HCT116 (cell line): ENCODE measurements around the gene USP28.

Experiments
- CEBPB ChIP-seq: IDR thresholded peaks from 2 replicates; pipeline ENCODE4 v1.6.1; 2012; ENCODE audit warnings: low read depth
- CTCF ChIP-seq, 3 experiments: fragments of 200-600 bp in 1 of 3; sonication (generic) in 1 of 3; IDR thresholded peaks in 2 of 3; conservative IDR thresholded peaks in 1 of 3; 2 replicates each; pipeline ENCODE4 v1.5.1; 2012 to 2017; ENCODE audit warnings: low read depth in 2 of 3, low read length in 2 of 3, antibody characterized with exemption in 1 of 3, borderline replicate concordance in 1 of 3, control low read depth in 1 of 3, mild to moderate bottlenecking in 1 of 3, mixed read lengths in 1 of 3, mixed run types in 1 of 3, moderate library complexity in 1 of 3; ENCODE audit not compliant: insufficient read depth in 1 of 3
- EGR1 ChIP-seq: IDR thresholded peaks from 2 replicates; pipeline ENCODE4 v1.6.1; 2012; ENCODE audit warnings: low read depth
- EZH2 ChIP-seq: fragments of 200-600 bp; sonication (generic); IDR thresholded peaks from 2 replicates; pipeline ENCODE4 v1.6.1; 2017; ENCODE audit warnings: antibody characterized with exemption, mixed run types
- EZH2phosphoT487 ChIP-seq: fragments of 200-600 bp; IDR thresholded peaks from 2 replicates; pipeline ENCODE4 v1.6.1; 2018; ENCODE audit warnings: antibody characterized with exemption, borderline replicate concordance
- FOSL1 ChIP-seq: IDR thresholded peaks from 2 replicates; pipeline ENCODE4 v1.6.1; 2012; ENCODE audit warnings: low read depth
- JUND ChIP-seq: IDR thresholded peaks from 2 replicates; pipeline ENCODE4 v1.6.1; 2012
- MAX ChIP-seq: IDR thresholded peaks from 2 replicates; pipeline ENCODE4 v1.6.1; 2012
- POLR2A ChIP-seq: IDR thresholded peaks from 2 replicates; pipeline ENCODE4 v1.7.0; 2011; ENCODE audit warnings: borderline replicate concordance; ENCODE audit not compliant: insufficient read depth, insufficient read length; ENCODE audit errors: extremely low read depth
- POLR2AphosphoS5 ChIP-seq: IDR thresholded peaks from 2 replicates; pipeline ENCODE4 v1.6.1; 2011; ENCODE audit warnings: mild to moderate bottlenecking, low read depth, low read length, moderate library complexity
- REST ChIP-seq: IDR thresholded peaks from 2 replicates; pipeline ENCODE4 v1.6.1; 2012; ENCODE audit warnings: low read depth
- SP1 ChIP-seq: IDR thresholded peaks from 2 replicates; pipeline ENCODE4 v1.6.1; 2012; ENCODE audit warnings: low read depth
- ZNF274 ChIP-seq: fragments of 200-500 bp; sonication (Bioruptor generic); IDR thresholded peaks from 2 replicates; pipeline ENCODE4 v1.6.1; 2014; ENCODE audit warnings: mild to moderate bottlenecking, low read depth, low read length, inconsistent platforms

- TF ChIP-seq EZH2 (no peak), CTCF (IDR thresholded peaks at IDR 0.05 in 2 of 3, conservative IDR thresholded peaks at IDR 0.05 in 1 of 3; ENCODE audit: borderline replicate concordance in 1 of 3, insufficient read depth in 1 of 3, low read depth in 2 of 3, low read length in 2 of 3) (no peak), CEBPB (no peak), EZH2phosphoT487 (no peak), FOSL1 (no peak), POLR2A (no peak), ZNF274 (no peak), MAX (no peak), JUND (no peak), REST (no peak), EGR1 (no peak), SP1 (no peak), POLR2AphosphoS5 (no peak)
Measured at GRCh38 chr11:113814181-113814580, 61.2 kb downstream of the USP28 start.
